NB4 (cell line): ENCODE measurements around the gene RPL29.

ENCODE experiments used
- DNase-seq: peaks from one replicate; pipeline ENCODE4 v3.0.0; 2010; ENCODE audit warnings: low read depth
- H3K4me3 ChIP-seq: one replicate; pipeline ENCODE4 v1.5.1; 2011; ENCODE audit warnings: mild to moderate bottlenecking, low read depth, low read length, moderate library complexity
- MAX ChIP-seq: IDR thresholded peaks from 2 replicates; pipeline ENCODE4 v1.6.1; 2011; ENCODE audit warnings: low read depth, low read length
- MYC ChIP-seq: IDR thresholded peaks from 2 replicates; pipeline ENCODE4 v1.6.1; 2011; ENCODE audit warnings: low read depth, low read length
- POLR2A ChIP-seq: IDR thresholded peaks from 2 replicates; pipeline ENCODE4 v1.6.1; 2011; ENCODE audit warnings: mild to moderate bottlenecking; ENCODE audit not compliant: insufficient read length; ENCODE audit errors: extremely low read depth
- TF ChIP-seq, protein P1 (sequence below): IDR thresholded peaks from one replicate; pipeline ENCODE4 v1.5.1; 2012; ENCODE audit warnings: low read depth, low read length

The RPL29 gene

GRCh38 chr3:51950899-51951298 is 44.8 kb downstream of the RPL29 start:
- TF ChIP-seq, protein P1, sequence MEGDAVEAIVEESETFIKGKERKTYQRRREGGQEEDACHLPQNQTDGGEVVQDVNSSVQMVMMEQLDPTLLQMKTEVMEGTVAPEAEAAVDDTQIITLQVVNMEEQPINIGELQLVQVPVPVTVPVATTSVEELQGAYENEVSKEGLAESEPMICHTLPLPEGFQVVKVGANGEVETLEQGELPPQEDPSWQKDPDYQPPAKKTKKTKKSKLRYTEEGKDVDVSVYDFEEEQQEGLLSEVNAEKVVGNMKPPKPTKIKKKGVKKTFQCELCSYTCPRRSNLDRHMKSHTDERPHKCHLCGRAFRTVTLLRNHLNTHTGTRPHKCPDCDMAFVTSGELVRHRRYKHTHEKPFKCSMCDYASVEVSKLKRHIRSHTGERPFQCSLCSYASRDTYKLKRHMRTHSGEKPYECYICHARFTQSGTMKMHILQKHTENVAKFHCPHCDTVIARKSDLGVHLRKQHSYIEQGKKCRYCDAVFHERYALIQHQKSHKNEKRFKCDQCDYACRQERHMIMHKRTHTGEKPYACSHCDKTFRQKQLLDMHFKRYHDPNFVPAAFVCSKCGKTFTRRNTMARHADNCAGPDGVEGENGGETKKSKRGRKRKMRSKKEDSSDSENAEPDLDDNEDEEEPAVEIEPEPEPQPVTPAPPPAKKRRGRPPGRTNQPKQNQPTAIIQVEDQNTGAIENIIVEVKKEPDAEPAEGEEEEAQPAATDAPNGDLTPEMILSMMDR, result no peak
- no peak for DNase-seq
- no peak overlapping the region for H3K4me3 ChIP-seq

GRCh38 chr3:51949121-51949520 is 46.6 kb downstream of the RPL29 start:
- TF ChIP-seq POLR2A, result no peak
- no peak for TF ChIP-seq MYC
- TF ChIP-seq, protein P1, result no peak
- TF ChIP-seq MAX, result no peak

DNA sequence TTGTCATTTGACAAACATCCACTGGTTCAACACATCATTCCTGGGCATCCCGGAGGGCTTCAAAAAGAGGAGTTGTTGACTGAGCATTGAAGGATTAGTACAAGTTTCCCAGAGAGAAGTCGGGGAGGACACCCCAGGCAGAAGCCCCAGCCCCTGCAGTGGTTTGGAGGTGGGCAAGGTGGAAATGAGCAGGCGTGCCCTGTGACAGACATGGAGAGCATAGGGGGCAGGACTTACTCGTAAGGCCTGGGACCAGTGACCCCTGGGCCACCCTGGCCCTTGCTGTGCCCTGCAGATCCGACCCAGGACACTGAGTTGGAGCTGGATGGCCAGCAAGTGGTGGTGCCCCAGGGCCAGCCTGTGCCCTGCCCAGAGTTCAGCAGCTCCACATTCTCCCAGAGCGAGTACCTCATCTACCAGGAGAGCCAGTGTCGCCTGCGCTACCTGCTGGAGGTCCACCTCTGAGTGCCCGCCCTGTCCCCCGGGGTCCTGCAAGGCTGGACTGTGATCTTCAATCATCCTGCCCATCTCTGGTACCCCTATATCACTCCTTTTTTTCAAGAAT is 47.6 kb downstream of the RPL29 start:
- H3K4me3 ChIP-seq, result no peak overlapping the region
- TF ChIP-seq MAX, result no peak
- no peak for TF ChIP-seq POLR2A
- TF ChIP-seq, protein P1, result no peak
- TF ChIP-seq MYC, result no peak
- no peak for DNase-seq

More at GRCh38 chr3:51949121-51949520, 46.6 kb downstream of the RPL29 start:
- no peak overlapping the region for H3K4me3 ChIP-seq
- no peak for DNase-seq

DNA sequence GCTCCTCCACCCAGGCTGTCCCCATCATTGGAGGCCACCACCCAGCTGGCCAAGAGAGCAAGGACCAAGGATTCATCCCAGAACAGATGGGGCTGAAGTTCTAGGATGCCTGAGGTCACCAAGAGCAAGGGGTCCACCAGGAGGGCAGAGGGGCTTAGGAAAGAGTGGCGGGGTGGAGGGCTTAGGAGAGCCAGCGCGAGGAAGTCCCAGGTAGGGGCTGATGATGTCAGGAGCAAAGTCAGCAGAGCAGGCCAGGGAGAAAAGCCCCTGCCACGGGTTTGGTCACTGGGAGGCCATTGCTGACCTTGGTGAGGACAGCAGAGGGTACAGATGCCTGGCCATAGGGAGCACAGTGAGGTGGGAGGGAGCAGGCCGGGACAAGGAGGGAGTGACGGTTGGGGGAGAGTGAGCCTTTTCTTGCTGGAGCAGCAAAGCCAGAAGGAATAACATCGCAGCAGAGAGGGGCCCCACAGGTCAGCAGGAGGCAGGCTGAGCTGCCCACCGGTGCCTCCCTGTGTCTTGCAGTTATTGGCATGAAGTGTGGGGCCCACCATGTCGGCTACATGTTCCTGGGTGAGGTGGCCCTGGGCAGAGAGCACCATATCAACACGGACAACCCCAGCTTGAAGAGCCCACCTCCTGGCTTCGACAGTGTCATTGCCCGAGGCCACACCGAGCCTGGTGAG is 48.3 kb downstream of the RPL29 start:
- H3K4me3 ChIP-seq, result no peak overlapping the region
- TF ChIP-seq, protein P1, result no peak
- no peak for TF ChIP-seq MYC
- TF ChIP-seq POLR2A, result no peak
- TF ChIP-seq MAX, result no peak
- no peak for DNase-seq

DNA sequence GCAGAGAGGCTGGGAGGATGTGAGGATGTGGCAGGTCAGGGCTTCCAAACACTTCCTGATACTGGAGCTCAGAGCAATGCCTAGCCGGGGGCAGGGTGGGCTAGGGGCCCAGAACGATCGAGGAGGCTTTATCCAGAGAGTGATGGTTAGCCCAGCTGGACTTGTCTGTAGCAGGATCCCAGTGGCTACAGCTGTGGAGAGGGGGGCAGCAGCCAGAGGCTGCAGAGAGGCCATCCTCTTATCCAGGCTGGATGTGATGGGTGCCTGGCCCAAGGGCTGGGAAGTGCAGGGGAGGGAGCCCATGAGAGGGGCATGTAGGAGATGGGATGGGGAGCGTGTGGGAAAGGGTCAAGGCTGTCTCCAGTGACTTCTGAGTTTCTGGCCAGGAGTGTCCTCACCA is 48.9 kb downstream of the RPL29 start:
- DNase-seq, result no peak
- no peak for TF ChIP-seq MAX
- TF ChIP-seq, protein P1, result no peak
- TF ChIP-seq MYC, result no peak
- no peak for TF ChIP-seq POLR2A

GRCh38 chr3:51945926-51946705 is 49.6 kb downstream of the RPL29 start:
- H3K4me3 ChIP-seq, result no peak overlapping the region
- no peak for TF ChIP-seq POLR2A
- no peak for TF ChIP-seq MYC
- no peak for TF ChIP-seq MAX
- TF ChIP-seq, protein P1, result no peak
- DNase-seq, result no peak

More for the DNA sequence above, 48.9 kb downstream of the RPL29 start:
- no peak overlapping the region for H3K4me3 ChIP-seq
